K562 (cell line): Measurements from ENCODE around the gene ENC1. TPM values are rescaled to one million over a fixed set of nuclear protein-coding genes. Genes with fewer than 3 reads are reported as not detected.

Experiments used
- ATAC-seq: fragments of 200-7000 bp; cut with Tn5 transposase; 3 replicates; pipeline ENCODE4 v1.9.1; 2020; ENCODE audit warnings: moderate library complexity
- BruUV-seq: library from RNA; stranded (reverse); fragments of 400-500 nt; replicated peaks from 2 replicates; lab custom pipeline; 2021; lab: Mats Ljungman, UMichigan
- CTCF ChIA-PET: fragments of 300-600 bp; formaldehyde crosslinking; extraction: SDS; loops from one replicate; lab custom pipeline; 2021; ENCODE audit warnings: low intra/inter-chr PET ratio; lab: Yijun Ruan, JAX
- POLR2A ChIA-PET: fragments of 300-600, 350-650 bp; sonication (Branson Sonifier 250); formaldehyde crosslinking; extraction: SDS; loops from one replicate; lab custom pipeline; 2021; ENCODE audit warnings: antibody characterized with exemption, inconsistent platforms; lab: Yijun Ruan, JAX
- DNase-seq, 4 experiments: peaks; one replicate each; pipeline versions ENCODE4 v3.0.0 to v3.0.0-alpha.2; 2011 to 2018; ENCODE audit warnings: low spot score in 3 of 4, mixed read lengths in 3 of 4; ENCODE audit errors: extremely low read depth in 1 of 4
- FAIRE-seq: peaks from 2 replicates; lab custom pipeline; 2011; peaks lifted over from hg19 to GRCh38; lab: Jason Lieb, UNC
- H2AFZ ChIP-seq: 2 replicates; pipeline ENCODE4 v1.6.0; 2011; ENCODE audit warnings: low read depth, low read length, control low read depth, inconsistent platforms
- H3K27ac ChIP-seq: fragments of 200-600 bp; 3 replicates; pipeline ENCODE4 v1.8.0; 2011; ENCODE audit warnings: low read depth, mild to moderate bottlenecking, control low read depth, inconsistent platforms, low read length, moderate library complexity, mixed read lengths; ENCODE audit errors: extremely low read depth
- H3K27me3 ChIP-seq, 2 experiments: fragments of 300-600 bp in 1 of 2; 2 replicates in 1 of 2; 3 replicates in 1 of 2; pipeline versions ENCODE4 v1.6.0 to v1.8.0; 2011; ENCODE audit warnings: inconsistent platforms in 2 of 2, low read length in 2 of 2, mild to moderate bottlenecking in 1 of 2, mixed read lengths in 1 of 2, moderate library complexity in 1 of 2; ENCODE audit not compliant: control insufficient read depth in 2 of 2, insufficient read depth in 2 of 2
- H3K36me3 ChIP-seq: fragments of 300-600 bp; 3 replicates; pipeline ENCODE4 v1.8.0; 2011; ENCODE audit warnings: mild to moderate bottlenecking, low read length, inconsistent platforms; ENCODE audit not compliant: control insufficient read depth, insufficient read depth
- H3K4me1 ChIP-seq, 2 experiments: fragments of 200-600 bp in 1 of 2; replicated peaks in 1 of 2; 2 replicates in 1 of 2; 3 replicates in 1 of 2; pipeline versions ENCODE4 v1.5.1 to v1.8.0; 2011; ENCODE audit warnings: inconsistent platforms in 2 of 2, low read length in 2 of 2, mild to moderate bottlenecking in 1 of 2, mixed read lengths in 1 of 2, moderate library complexity in 1 of 2; ENCODE audit not compliant: control insufficient read depth in 2 of 2, insufficient read depth in 2 of 2
- H3K4me2 ChIP-seq: 2 replicates; pipeline ENCODE4 v1.6.1; 2011; ENCODE audit warnings: low read length, control low read depth, inconsistent platforms, mixed read lengths; ENCODE audit not compliant: insufficient read depth
- H3K4me3 ChIP-seq: fragments of 200-600 bp; sonication (generic), shearing (Covaris generic); 2 replicates; pipeline ENCODE4 v1.5.1; 2016; ENCODE audit warnings: control low read depth, inconsistent platforms
- H3K79me2 ChIP-seq: fragments of 200-600 bp; 3 replicates; pipeline ENCODE4 v1.8.0; 2011; ENCODE audit warnings: low read length, inconsistent platforms; ENCODE audit not compliant: control insufficient read depth, insufficient read depth
- H3K9ac ChIP-seq, 2 experiments: 2 replicates each; pipeline versions ENCODE4 v1.6.0 to v1.6.1; 2011; ENCODE audit warnings: low read depth in 2 of 2, low read length in 2 of 2, control low read depth in 1 of 2, inconsistent platforms in 1 of 2, mild to moderate bottlenecking in 1 of 2, mixed read lengths in 1 of 2; ENCODE audit not compliant: insufficient read depth in 1 of 2
- H3K9me1 ChIP-seq: one replicate; pipeline ENCODE4 v1.6.0; 2011; ENCODE audit warnings: inconsistent platforms, mild to moderate bottlenecking, low read length, moderate library complexity; ENCODE audit not compliant: control insufficient read depth, insufficient read depth
- H3K9me3 ChIP-seq: replicated peaks from 2 replicates; pipeline ENCODE4 v1.5.1; 2011; ENCODE audit warnings: low read depth, low read length, inconsistent platforms; ENCODE audit not compliant: control insufficient read depth, insufficient read depth
- H4K20me1 ChIP-seq: replicated peaks from 2 replicates; pipeline ENCODE4 v1.6.1; 2011; ENCODE audit warnings: low read length, inconsistent platforms, mixed read lengths; ENCODE audit not compliant: control insufficient read depth, insufficient read depth
- ARNT ChIP-seq, 2 experiments: fragments of 450-650 bp; IDR thresholded peaks; 2 replicates each; pipeline ENCODE4 v1.6.1; 2016; ENCODE audit warnings: mild to moderate bottlenecking in 1 of 2
- FOXA1 ChIP-seq: fragments of 450-650 bp; IDR thresholded peaks from 2 replicates; pipeline ENCODE4 v1.6.1; 2016; ENCODE audit warnings: mild to moderate bottlenecking, borderline replicate concordance
- GABPA ChIP-seq: fragments of 200-800 bp; sonication (Bioruptor generic); conservative IDR thresholded peaks from 2 replicates; pipeline ENCODE4 v1.6.1; 2016; ENCODE audit warnings: low read depth, missing genetic modification characterization, missing compliant biosample characterization
- L3MBTL2 ChIP-seq: fragments of 450-650 bp; IDR thresholded peaks from 2 replicates; pipeline ENCODE4 v1.6.1; 2016; ENCODE audit warnings: mild to moderate bottlenecking, moderate library complexity
- RBM34 ChIP-seq: fragments of 200-400 bp; formaldehyde crosslinking; IDR thresholded peaks from 2 replicates; pipeline ENCODE4 v1.6.1; 2018; ENCODE audit warnings: low read length, borderline replicate concordance; ENCODE audit not compliant: insufficient read depth
- XRCC3 ChIP-seq: fragments of 450-650 bp; IDR thresholded peaks from 2 replicates; pipeline ENCODE4 v1.6.1; 2017; ENCODE audit warnings: mild to moderate bottlenecking, moderate library complexity
- ZNF133 ChIP-seq: fragments of 250-450 bp; sonication (Bioruptor Pico); IDR thresholded peaks from 2 replicates; pipeline ENCODE4 v1.4.0; 2020; ENCODE audit warnings: mild to moderate bottlenecking
- ZNF668 ChIP-seq: fragments of 250-450 bp; sonication (Bioruptor Pico); IDR thresholded peaks from 2 replicates; pipeline ENCODE4 v1.8.0; 2022; ENCODE audit warnings: mild to moderate bottlenecking, inconsistent platforms
- WGBS: fragments of 100-300 bp; shearing (Covaris generic); methylation state at CpG from one replicate; pipeline ENCODE4 v1.1.6; 2016; ENCODE audit warnings: low coverage, mixed read lengths; ENCODE audit not compliant: insufficient coverage; ENCODE audit errors: missing lambda C conversion rate; 5-methylcytosine and 5-hydroxymethylcytosine counted together
- in situ Hi-C: fragments of 300-500 bp; cut with MboI; formaldehyde crosslinking; loops from 4 replicates; pipeline ENCODE4 v1.15.0; 2018; ENCODE audit warnings: inconsistent platforms, mixed read lengths
- intact Hi-C: fragments of 100-400 bp; cut with micrococcal nuclease; formaldehyde crosslinking; loops from 2 replicates; pipeline ENCODE4 v1.14.2; 2022
- polyA plus RNA-seq, 8 experiments: library from polyadenylated mRNA; depleted of rRNA in 4 of 8; stranded (reverse) in 5 of 8; unstranded in 3 of 8; fragments of >200 nt; fragmentation: Nextera tagmentation in 2 of 8; fragmentation: Illumina TruSeq in 1 of 8; extraction: Ambion mirVana in 2 of 8; extraction: Trizol in 1 of 8; gene quantifications; 2 replicates each; pipeline versions ENCODE4 v1.2.1 to v1.2.3, GENCODE V29; 2011 to 2014; ENCODE audit warnings: inconsistent platforms in 1 of 8, missing spikeins in 1 of 8
- total RNA-seq, 7 experiments: library from RNA; depleted of rRNA in 6 of 7; stranded (reverse); fragments of >200 nt in 6 of 7; fragmentation: Illumina TruSeq in 2 of 7; extraction: Trizol in 2 of 7; gene quantifications; 2 replicates each; pipeline versions ENCODE4 v1.2.1 to v1.2.3, GENCODE V29; 2011 to 2021; ENCODE audit warnings: low replicate concordance in 1 of 7
- TF ChIP-seq, protein P1 (sequence below): fragments of 250-450 bp; sonication (Bioruptor Pico); IDR thresholded peaks from 2 replicates; pipeline ENCODE4 v1.5.0; 2021
- TF ChIP-seq, protein P2 (sequence below): sonication (generic); formaldehyde crosslinking; IDR thresholded peaks from 2 replicates; pipeline ENCODE4 v1.8.1; 2023; ENCODE audit warnings: mild to moderate bottlenecking, missing genetic modification reagents
- TF ChIP-seq, protein P3 (sequence below): fragments of 450-650 bp; IDR thresholded peaks from 2 replicates; pipeline ENCODE4 v1.6.1; 2017; ENCODE audit warnings: mild to moderate bottlenecking, moderate library complexity
- TF ChIP-seq, protein P4 (sequence below): fragments of 200-800 bp; sonication (Bioruptor generic); IDR thresholded peaks from 2 replicates; pipeline ENCODE4 v1.6.1; 2017; ENCODE audit warnings: missing genetic modification characterization, missing compliant biosample characterization

Gene ENC1
- total and polyA plus RNA-seq, 9 of the 15 experiments (the other 6 are each of a cell fraction or from before 2014, with no cell fraction given), result 0.17 to 3.2 (median 0.97) TPM

DNA sequence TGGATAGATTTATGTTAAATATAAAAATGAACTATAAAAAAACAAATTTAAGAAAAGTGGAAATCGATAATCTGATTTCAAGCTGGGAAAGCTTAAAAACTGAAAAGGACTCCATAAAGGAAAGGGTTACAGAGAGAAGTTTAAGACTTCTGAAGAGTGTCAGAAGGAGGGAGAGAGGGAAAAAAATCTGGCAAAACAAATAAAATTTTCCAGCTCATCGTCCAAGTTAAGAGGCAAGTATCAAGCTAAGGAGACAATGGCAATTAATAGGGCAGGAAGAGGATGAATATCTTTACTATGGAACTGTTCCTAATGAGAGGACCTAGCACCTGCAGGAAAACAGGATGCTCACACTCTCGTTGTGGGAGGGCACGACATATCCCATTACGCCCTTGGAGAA, 24.0 kb upstream of the ENC1 start (continued):
- TF ChIP-seq, protein P1, sequence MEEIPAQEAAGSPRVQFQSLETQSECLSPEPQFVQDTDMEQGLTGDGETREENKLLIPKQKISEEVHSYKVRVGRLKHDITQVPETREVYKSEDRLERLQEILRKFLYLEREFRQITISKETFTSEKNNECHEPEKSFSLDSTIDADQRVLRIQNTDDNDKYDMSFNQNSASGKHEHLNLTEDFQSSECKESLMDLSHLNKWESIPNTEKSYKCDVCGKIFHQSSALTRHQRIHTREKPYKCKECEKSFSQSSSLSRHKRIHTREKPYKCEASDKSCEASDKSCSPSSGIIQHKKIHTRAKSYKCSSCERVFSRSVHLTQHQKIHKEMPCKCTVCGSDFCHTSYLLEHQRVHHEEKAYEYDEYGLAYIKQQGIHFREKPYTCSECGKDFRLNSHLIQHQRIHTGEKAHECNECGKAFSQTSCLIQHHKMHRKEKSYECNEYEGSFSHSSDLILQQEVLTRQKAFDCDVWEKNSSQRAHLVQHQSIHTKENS (CRISPR knock-in tag), result no peak
- TF ChIP-seq, protein P2, sequence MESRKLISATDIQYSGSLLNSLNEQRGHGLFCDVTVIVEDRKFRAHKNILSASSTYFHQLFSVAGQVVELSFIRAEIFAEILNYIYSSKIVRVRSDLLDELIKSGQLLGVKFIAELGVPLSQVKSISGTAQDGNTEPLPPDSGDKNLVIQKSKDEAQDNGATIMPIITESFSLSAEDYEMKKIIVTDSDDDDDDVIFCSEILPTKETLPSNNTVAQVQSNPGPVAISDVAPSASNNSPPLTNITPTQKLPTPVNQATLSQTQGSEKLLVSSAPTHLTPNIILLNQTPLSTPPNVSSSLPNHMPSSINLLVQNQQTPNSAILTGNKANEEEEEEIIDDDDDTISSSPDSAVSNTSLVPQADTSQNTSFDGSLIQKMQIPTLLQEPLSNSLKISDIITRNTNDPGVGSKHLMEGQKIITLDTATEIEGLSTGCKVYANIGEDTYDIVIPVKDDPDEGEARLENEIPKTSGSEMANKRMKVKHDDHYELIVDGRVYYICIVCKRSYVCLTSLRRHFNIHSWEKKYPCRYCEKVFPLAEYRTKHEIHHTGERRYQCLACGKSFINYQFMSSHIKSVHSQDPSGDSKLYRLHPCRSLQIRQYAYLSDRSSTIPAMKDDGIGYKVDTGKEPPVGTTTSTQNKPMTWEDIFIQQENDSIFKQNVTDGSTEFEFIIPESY (CRISPR knock-in tag), result no peak
- TF ChIP-seq, all 486 proteins: peak for 0

DNA sequence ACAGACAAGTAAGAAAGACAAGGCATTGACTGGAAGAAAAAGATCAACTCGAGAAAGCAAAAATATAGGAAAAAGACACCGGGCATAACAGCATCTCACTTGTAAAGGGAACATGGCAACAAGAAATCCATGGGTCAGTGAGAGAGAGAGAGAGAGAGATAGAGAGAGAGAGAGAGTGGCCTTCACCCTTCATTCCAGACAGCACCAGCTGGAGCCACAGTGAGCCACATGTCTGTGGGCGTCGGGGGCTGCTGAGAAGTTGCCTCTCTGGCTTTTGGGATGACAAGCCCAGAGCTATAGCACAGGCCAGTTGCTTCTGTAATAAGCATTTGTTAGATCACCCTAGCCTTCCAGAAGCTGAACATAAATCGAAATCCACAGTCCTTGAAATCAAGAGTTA, 20.3 kb upstream of the ENC1 start:
- BruUV-seq, result no TSS peak
- TF ChIP-seq FOXA1, result no peak
- no peak for TF ChIP-seq ZNF133
- no peak for TF ChIP-seq ARNT (IDR thresholded peaks at IDR 0.05)
- TF ChIP-seq, protein P3, sequence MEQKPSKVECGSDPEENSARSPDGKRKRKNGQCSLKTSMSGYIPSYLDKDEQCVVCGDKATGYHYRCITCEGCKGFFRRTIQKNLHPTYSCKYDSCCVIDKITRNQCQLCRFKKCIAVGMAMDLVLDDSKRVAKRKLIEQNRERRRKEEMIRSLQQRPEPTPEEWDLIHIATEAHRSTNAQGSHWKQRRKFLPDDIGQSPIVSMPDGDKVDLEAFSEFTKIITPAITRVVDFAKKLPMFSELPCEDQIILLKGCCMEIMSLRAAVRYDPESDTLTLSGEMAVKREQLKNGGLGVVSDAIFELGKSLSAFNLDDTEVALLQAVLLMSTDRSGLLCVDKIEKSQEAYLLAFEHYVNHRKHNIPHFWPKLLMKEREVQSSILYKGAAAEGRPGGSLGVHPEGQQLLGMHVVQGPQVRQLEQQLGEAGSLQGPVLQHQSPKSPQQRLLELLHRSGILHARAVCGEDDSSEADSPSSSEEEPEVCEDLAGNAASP, result no peak
- TF ChIP-seq, protein P4, sequence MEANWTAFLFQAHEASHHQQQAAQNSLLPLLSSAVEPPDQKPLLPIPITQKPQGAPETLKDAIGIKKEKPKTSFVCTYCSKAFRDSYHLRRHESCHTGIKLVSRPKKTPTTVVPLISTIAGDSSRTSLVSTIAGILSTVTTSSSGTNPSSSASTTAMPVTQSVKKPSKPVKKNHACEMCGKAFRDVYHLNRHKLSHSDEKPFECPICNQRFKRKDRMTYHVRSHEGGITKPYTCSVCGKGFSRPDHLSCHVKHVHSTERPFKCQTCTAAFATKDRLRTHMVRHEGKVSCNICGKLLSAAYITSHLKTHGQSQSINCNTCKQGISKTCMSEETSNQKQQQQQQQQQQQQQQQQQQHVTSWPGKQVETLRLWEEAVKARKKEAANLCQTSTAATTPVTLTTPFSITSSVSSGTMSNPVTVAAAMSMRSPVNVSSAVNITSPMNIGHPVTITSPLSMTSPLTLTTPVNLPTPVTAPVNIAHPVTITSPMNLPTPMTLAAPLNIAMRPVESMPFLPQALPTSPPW, result no peak
- no peak for TF ChIP-seq ZNF668 (CRISPR knock-in tag)
- TF ChIP-seq L3MBTL2, result no peak
- TF ChIP-seq GABPA (tag), result no peak
- TF ChIP-seq XRCC3, result no peak
- TF ChIP-seq RBM34, result no peak
- Histone ChIP-seq H3K79me2 (no peaks in the 10 kb centered on the region), H3K9me1 (no peaks in the 10 kb centered on the region), H3K9ac (no peak overlapping the region), H3K36me3 (no peaks in the 10 kb centered on the region), H3K27me3 (peaks cover 0 to 19% of the 10 kb centered on the region in 2 experiments; a peak in 4 of 5 replicates), H4K20me1 (no peaks in the 10 kb centered on the region), H3K4me2 (no peak overlapping the region), H3K4me3 (no peak overlapping the region), H3K9me3 (no peaks in the 10 kb centered on the region), H3K27ac (no peak overlapping the region), H3K4me1 (no peaks in the 10 kb centered on the region), H2AFZ (no peak overlapping the region)
- DNase-seq, result no peak
- WGBS, result 0% methylated on average over 5 of the region's 5 CpGs
- no peak for ATAC-seq
- in situ Hi-C loops, result no loop called here
- ChIA-PET CTCF (no interaction called here), POLR2A (interaction anchor here (0.7 to 1.1 kb wide), 3 partner anchors 9 to 494 kb away, joined by 3 read pairs; no protein-coding TSS in a partner anchor)
- intact Hi-C loops, result no loop called here
- no peak for FAIRE-seq
